ENCODE data around the gene ITPRIPL2.

Gene ITPRIPL2

GRCh38 chr16:19084879-19085278 lies 28.9 kb upstream of the ITPRIPL2 start:
- TF ChIP-seq JUND (IDR thresholded peaks at IDR 0.05; ENCODE audit: low read depth): no peak
- in situ Hi-C loops (cut with HindIII; ENCODE audit: low pct_unique_long_range_greater_than_20kb, low sequenced_read_pairs): no loop called here
- no peak for DNase-seq (ENCODE audit: low read depth in 1 of 2, low spot score in 1 of 2)

- in situ Hi-C loops (cut with HindIII; ENCODE audit: low pct_unique_long_range_greater_than_20kb, low sequenced_read_pairs): no loop called here
- no peak for DNase-seq (ENCODE audit: low read depth in 1 of 2, low spot score in 1 of 2)
- no peak for TF ChIP-seq JUND (IDR thresholded peaks at IDR 0.05; ENCODE audit: low read depth)
These were observed 28.0 kb upstream of the ITPRIPL2 start for GRCh38 chr16:19085679-19086200.

- DNase-seq (ENCODE audit: low read depth in 1 of 2, low spot score in 1 of 2): peak; percentile 56 to 94
- in situ Hi-C loops (cut with HindIII; ENCODE audit: low pct_unique_long_range_greater_than_20kb, low sequenced_read_pairs): no loop called here
- TF ChIP-seq JUND (IDR thresholded peaks at IDR 0.05; ENCODE audit: low read depth): no peak
These were observed 27.2 kb upstream of the ITPRIPL2 start for GRCh38 chr16:19086322-19087199.

- DNase-seq (ENCODE audit: low read depth in 1 of 2, low spot score in 1 of 2): no peak
- no peak for TF ChIP-seq JUND (IDR thresholded peaks at IDR 0.05; ENCODE audit: low read depth)
- in situ Hi-C loops (cut with HindIII; ENCODE audit: low pct_unique_long_range_greater_than_20kb, low sequenced_read_pairs): no loop called here
These were observed 25.3 kb upstream of the ITPRIPL2 start for GRCh38 chr16:19088341-19088916.

- DNase-seq (ENCODE audit: low read depth in 1 of 2, low spot score in 1 of 2): no peak
- in situ Hi-C loops (cut with HindIII; ENCODE audit: low pct_unique_long_range_greater_than_20kb, low sequenced_read_pairs): no loop called here
- TF ChIP-seq JUND (IDR thresholded peaks at IDR 0.05; ENCODE audit: low read depth): no peak
These were observed 24.3 kb upstream of the ITPRIPL2 start for GRCh38 chr16:19089410-19089955.

- DNase-seq (ENCODE audit: low read depth in 1 of 2, low spot score in 1 of 2): no peak
- in situ Hi-C loops (cut with HindIII; ENCODE audit: low pct_unique_long_range_greater_than_20kb, low sequenced_read_pairs): no loop called here
- no peak for TF ChIP-seq JUND (IDR thresholded peaks at IDR 0.05; ENCODE audit: low read depth)
These were observed 22.8 kb upstream of the ITPRIPL2 start for GRCh38 chr16:19090916-19091315.

GRCh38 chr16:19092653-19093410 lies 20.9 kb upstream of the ITPRIPL2 start:
- in situ Hi-C loops (cut with HindIII; ENCODE audit: low pct_unique_long_range_greater_than_20kb, low sequenced_read_pairs): no loop called here

GRCh38 chr16:19093631-19094541 lies 19.9 kb upstream of the ITPRIPL2 start:
- DNase-seq (ENCODE audit: low read depth in 1 of 2, low spot score in 1 of 2): no peak
- in situ Hi-C loops (cut with HindIII; ENCODE audit: low pct_unique_long_range_greater_than_20kb, low sequenced_read_pairs): no loop called here
- no peak for TF ChIP-seq JUND (IDR thresholded peaks at IDR 0.05; ENCODE audit: low read depth)

More at GRCh38 chr16:19092653-19093410, 20.9 kb upstream of the ITPRIPL2 start:
- no peak for DNase-seq (ENCODE audit: low read depth in 1 of 2, low spot score in 1 of 2)
- TF ChIP-seq JUND (IDR thresholded peaks at IDR 0.05; ENCODE audit: low read depth): no peak

- TF ChIP-seq JUND (IDR thresholded peaks at IDR 0.05; ENCODE audit: low read depth): no peak
- in situ Hi-C loops (cut with HindIII; ENCODE audit: low pct_unique_long_range_greater_than_20kb, low sequenced_read_pairs): no loop called here
- DNase-seq (ENCODE audit: low read depth in 1 of 2, low spot score in 1 of 2): peak in 1 of 2 experiments; percentile 67
These were observed 19.0 kb upstream of the ITPRIPL2 start for GRCh38 chr16:19094542-19095365.

- peak in 1 of 2 experiments; percentile 73 for DNase-seq (ENCODE audit: low read depth in 1 of 2, low spot score in 1 of 2)
- in situ Hi-C loops (cut with HindIII; ENCODE audit: low pct_unique_long_range_greater_than_20kb, low sequenced_read_pairs): no loop called here
- TF ChIP-seq JUND (IDR thresholded peaks at IDR 0.05; ENCODE audit: low read depth): peak; percentile 50; the same call in 1 of the 2 replicates
These were observed 18.1 kb upstream of the ITPRIPL2 start for GRCh38 chr16:19095654-19096053.

- TF ChIP-seq JUND (IDR thresholded peaks at IDR 0.05; ENCODE audit: low read depth): no peak
- in situ Hi-C loops (cut with HindIII; ENCODE audit: low pct_unique_long_range_greater_than_20kb, low sequenced_read_pairs): no loop called here
- no peak for DNase-seq (ENCODE audit: low read depth in 1 of 2, low spot score in 1 of 2)
These were observed 15.6 kb upstream of the ITPRIPL2 start for GRCh38 chr16:19098173-19098572.

Measured in T47D (cell line).